Right atrium auricular region (tissue), 2 donors: ENCODE results near the gene TMEM245. TPM values are rescaled to one million over a fixed set of nuclear protein-coding genes. Genes with fewer than 3 reads are reported as not detected.

ENCODE experiments used
- DNase-seq: peaks from one replicate; pipeline ENCODE4 v3.0.0-alpha.2; 2019; ENCODE audit warnings: low spot score
- H3K27ac ChIP-seq, 2 donors: fragments of 200-600 bp; sonication (generic); 1 replicate in 1 of 2; 2 replicates in 1 of 2; pipeline ENCODE4 v1.5.1; 2016 to 2019
- H3K27me3 ChIP-seq, 2 donors: fragments of 200-600 bp; sonication (generic); one replicate each; pipeline versions ENCODE4 v1.5.1 to v1.6.0; 2017 to 2019
- H3K36me3 ChIP-seq: fragments of 200-600 bp; sonication (generic); one replicate; pipeline ENCODE4 v1.5.1; 2016
- H3K4me1 ChIP-seq, 2 donors: fragments of 200-600 bp; sonication (generic); one replicate each; pipeline versions ENCODE4 v1.5.1 to v1.6.0; 2017 to 2019
- H3K4me3 ChIP-seq, 2 donors: fragments of 200-600 bp; sonication (generic); 1 replicate in 1 of 2; 2 replicates in 1 of 2; pipeline ENCODE4 v1.5.1; 2017 to 2019; ENCODE audit warnings: mild to moderate bottlenecking in 1 of 2, moderate library complexity in 1 of 2
- H3K9me3 ChIP-seq, 2 donors: fragments of 200-600 bp; sonication (generic); one replicate each; pipeline ENCODE4 v1.5.1; 2019
- CTCF ChIP-seq, 2 donors: fragments of 200-600 bp; sonication (generic); IDR thresholded peaks; one replicate each; pipeline ENCODE4 v1.5.1; 2019; ENCODE audit warnings: antibody characterized with exemption in 2 of 2
- total RNA-seq, 2 donors: library from RNA; depleted of rRNA; stranded (reverse); fragments of >200 nt; gene quantifications; one replicate each; pipeline ENCODE4 v1.1.0, GENCODE V29; 2016

TMEM245 gene
- total RNA-seq, 2 donors from 2014 or later = 89.0 to 95.1 TPM

- DNase-seq = no peak
- Histone ChIP-seq H3K9me3 (no peaks in the 10 kb centered on the region), H3K4me1 (no peaks in the 10 kb centered on the region), H3K27ac (no peak overlapping the region), H3K36me3 (peaks cover 58% of the 10 kb centered on the region), H3K27me3 (no peaks in the 10 kb centered on the region), H3K4me3 (no peak overlapping the region)
- no peak for TF ChIP-seq CTCF (IDR thresholded peaks at IDR 0.05)
Measured at GRCh38 chr9:109052416-109052815, 67.3 kb downstream of the TMEM245 start.

- Histone ChIP-seq H3K27me3 (no peaks in the 10 kb centered on the region), H3K4me3 (no peak overlapping the region), H3K4me1 (no peaks in the 10 kb centered on the region), H3K27ac (no peak overlapping the region), H3K9me3 (no peaks in the 10 kb centered on the region), H3K36me3 (peaks cover 58% of the 10 kb centered on the region)
- no peak for DNase-seq
- TF ChIP-seq CTCF (IDR thresholded peaks at IDR 0.05) = no peak
Measured at GRCh38 chr9:109051733-109052132, 68.0 kb downstream of the TMEM245 start.

GRCh38 chr9:109050444-109050843, 69.3 kb downstream of the TMEM245 start:
- Histone ChIP-seq H3K36me3 (peaks cover 65% of the 10 kb centered on the region), H3K4me1 (no peaks in the 10 kb centered on the region), H3K4me3 (no peak overlapping the region), H3K9me3 (no peaks in the 10 kb centered on the region), H3K27me3 (no peaks in the 10 kb centered on the region), H3K27ac (peak overlapping the region in 1 of 2 donors; percentile 9)
- no peak for TF ChIP-seq CTCF (IDR thresholded peaks at IDR 0.05)
- no peak for DNase-seq

GRCh38 chr9:109048822-109049221, 70.9 kb downstream of the TMEM245 start:
- no peak overlapping the region for H3K4me3 ChIP-seq
- H3K27ac ChIP-seq = no peak overlapping the region
- no peak for TF ChIP-seq CTCF (IDR thresholded peaks at IDR 0.05)
- H3K36me3 ChIP-seq = peaks cover 66% of the 10 kb centered on the region
- H3K4me1 ChIP-seq = no peaks in the 10 kb centered on the region
- no peak for DNase-seq
- H3K9me3 ChIP-seq = no peaks in the 10 kb centered on the region
- H3K27me3 ChIP-seq = no peaks in the 10 kb centered on the region

- no peaks in the 10 kb centered on the region for H3K4me1 ChIP-seq
- H3K9me3 ChIP-seq = peaks cover 0 to 3% of the 10 kb centered on the region in 2 donors
- H3K36me3 ChIP-seq = peaks cover 57% of the 10 kb centered on the region
- no peak for TF ChIP-seq CTCF (IDR thresholded peaks at IDR 0.05)
- H3K27me3 ChIP-seq = no peaks in the 10 kb centered on the region
- no peak for DNase-seq
- no peak overlapping the region for H3K4me3 ChIP-seq
- H3K27ac ChIP-seq = no peak overlapping the region
Measured at GRCh38 chr9:109047259-109047658, 72.5 kb downstream of the TMEM245 start.

- H3K4me3 ChIP-seq = no peak overlapping the region
- TF ChIP-seq CTCF (IDR thresholded peaks at IDR 0.05) = no peak
- H3K36me3 ChIP-seq = peaks cover 57% of the 10 kb centered on the region
- no peaks in the 10 kb centered on the region for H3K27me3 ChIP-seq
- peaks cover 0 to 5% of the 10 kb centered on the region in 2 donors for H3K9me3 ChIP-seq
- no peak overlapping the region for H3K27ac ChIP-seq
- H3K4me1 ChIP-seq = no peaks in the 10 kb centered on the region
- no peak for DNase-seq
Measured at GRCh38 chr9:109046346-109046745, 73.4 kb downstream of the TMEM245 start.
